ENCODE measurements around the gene RFX1. TPM values are rescaled to one million over a fixed set of nuclear protein-coding genes. Genes with fewer than 3 reads are reported as not detected.

Gene RFX1
- total and polyA plus RNA-seq, 2 of the 13 experiments (the other 11 are each of a cell fraction or from before 2014, with no cell fraction given) = 1.1 to 1.3 TPM

GRCh38 chr19:13996928-13997630, 9.0 kb downstream of the RFX1 start (continued):
- no peak for TF ChIP-seq ZFP37 (CRISPR knock-in tag; IDR thresholded peaks at IDR 0.05; ENCODE audit: borderline replicate concordance)
- TF ChIP-seq RBFOX2 (IDR thresholded peaks at IDR 0.05; ENCODE audit: low read depth, low read length) = no peak
- no peak for TF ChIP-seq RAD21 (CRISPR knock-in tag; IDR thresholded peaks at IDR 0.05)
- TF ChIP-seq POLR2AphosphoS5 (IDR thresholded peaks at IDR 0.05; ENCODE audit: low read depth, low read length) = no peak

GRCh38 chr19:13995878-13996765, 10.0 kb downstream of the RFX1 start:
- Histone ChIP-seq H3K79me2 (ENCODE audit: insufficient read depth, low read length) (no peaks in the 10 kb centered on the region), H3K27me3 (ENCODE audit: control insufficient read depth in 1 of 2, insufficient read depth in 2 of 2, low read length in 2 of 2) (no peaks in the 10 kb centered on the region; a peak in 1 of 5 replicates), H2AFZ (ENCODE audit: low read length) (no peak overlapping the region), H4K20me1 (ENCODE audit: insufficient read depth, low read length) (no peaks in the 10 kb centered on the region), H3K4me1 (ENCODE audit: insufficient read depth, low read length) (no peaks in the 10 kb centered on the region), H3K36me3 (replicated peaks in 1 of 2; ENCODE audit: control insufficient read depth in 1 of 2, insufficient read depth in 2 of 2, low read length in 2 of 2) (peaks cover 16 to 30% of the 10 kb centered on the region in 2 experiments; a peak in 4 of 5 replicates), H3K9ac (ENCODE audit: insufficient read depth, low read depth, low read length) (no peak overlapping the region), H3K4me3 (replicated peaks in 1 of 3; ENCODE audit: insufficient read depth in 1 of 3, low read depth in 2 of 3, low read length in 3 of 3) (no peak overlapping the region), H3K4me2 (ENCODE audit: low read depth, low read length) (no peak overlapping the region), H3K9me3 (ENCODE audit: low read length) (no peaks in the 10 kb centered on the region), H3K27ac (ENCODE audit: extremely low read length, insufficient read depth, low read length) (no peak overlapping the region)
- no peak for DNase-seq (ENCODE audit: low spot score)
- no peak for FAIRE-seq
- no peak; the same call in 2 of the 3 replicates for ATAC-seq
- BruUV-seq (replicated peaks) = no TSS peak
- 94% methylated on average over 11 of the region's 14 CpGs for WGBS (ENCODE audit: low lambda C conversion rate)
- CTCF ChIA-PET (ENCODE audit: low intra/inter-chr PET ratio, low total read pairs) = no interaction called here
- intact Hi-C loops (cut with micrococcal nuclease; ENCODE audit: unreplicated experiment) = no loop called here
- in situ Hi-C loops (cut with HindIII; ENCODE audit: extremely low pct_ligation_motif_present, low pct_unique_long_range_greater_than_20kb) = no loop called here
- TF ChIP-seq LRRFIP1 (CRISPR knock-in tag; conservative IDR thresholded peaks at IDR 0.05) (no peak), ZNF597 (CRISPR knock-in tag; IDR thresholded peaks at IDR 0.05) (no peak), ZNF766 (CRISPR knock-in tag; IDR thresholded peaks at IDR 0.05; ENCODE audit: borderline replicate concordance) (no peak), ZNF18 (CRISPR knock-in tag; IDR thresholded peaks at IDR 0.05; ENCODE audit: insufficient replicate concordance) (no peak), MTF2 (CRISPR knock-in tag; IDR thresholded peaks at IDR 0.05; ENCODE audit: borderline replicate concordance) (no peak), ZNF263 (CRISPR knock-in tag; IDR thresholded peaks at IDR 0.05) (no peak), ZNF253 (CRISPR knock-in tag; IDR thresholded peaks at IDR 0.05; ENCODE audit: borderline replicate concordance) (no peak), ZNF629 (CRISPR knock-in tag; conservative IDR thresholded peaks at IDR 0.05) (peak; percentile 60)
- POLR2A ChIA-PET = no interaction called here
